Ishikawa (cell line): ENCODE measurements around the gene DEPDC1B.

Experiments
- CEBPB ChIP-seq: IDR thresholded peaks from 2 replicates; pipeline ENCODE4 v1.6.1; 2012
- CREB1 ChIP-seq: IDR thresholded peaks from 2 replicates; pipeline ENCODE4 v1.6.1; 2012; ENCODE audit warnings: low read depth
- EGR1 ChIP-seq: IDR thresholded peaks from 2 replicates; pipeline ENCODE4 v1.6.1; 2012
- EP300 ChIP-seq: IDR thresholded peaks from 2 replicates; pipeline ENCODE4 v1.6.1; 2012; ENCODE audit warnings: borderline replicate concordance
- FOXM1 ChIP-seq: IDR thresholded peaks from 2 replicates; pipeline ENCODE4 v1.6.1; 2012; ENCODE audit warnings: low read depth, borderline replicate concordance
- NFIC ChIP-seq: IDR thresholded peaks from 2 replicates; pipeline ENCODE4 v1.6.1; 2012
- RAD21 ChIP-seq: IDR thresholded peaks from 2 replicates; pipeline ENCODE4 v1.6.1; 2012; ENCODE audit warnings: low read depth
- TAF1 ChIP-seq: IDR thresholded peaks from 2 replicates; pipeline ENCODE4 v1.6.1; 2012; ENCODE audit warnings: low read depth, mild to moderate bottlenecking
- TCF12 ChIP-seq: IDR thresholded peaks from 2 replicates; pipeline ENCODE4 v1.6.1; 2012; ENCODE audit warnings: low read depth
- TEAD4 ChIP-seq: IDR thresholded peaks from 2 replicates; pipeline ENCODE4 v1.6.1; 2012
- YY1 ChIP-seq: IDR thresholded peaks from 2 replicates; pipeline ENCODE4 v1.6.1; 2012; ENCODE audit warnings: low read depth
- ZBTB7A ChIP-seq: IDR thresholded peaks from 2 replicates; pipeline ENCODE4 v1.6.1; 2012; ENCODE audit warnings: low read depth
- TF ChIP-seq, protein P1 (sequence below): IDR thresholded peaks from 2 replicates; pipeline ENCODE4 v1.6.1; 2012
- TF ChIP-seq, protein P2 (sequence below): IDR thresholded peaks from 2 replicates; pipeline ENCODE4 v1.6.1; 2012; ENCODE audit warnings: low read depth, mild to moderate bottlenecking
- TF ChIP-seq, protein P3 (sequence below): IDR thresholded peaks from 2 replicates; pipeline ENCODE4 v1.6.1; 2012

Gene DEPDC1B

DNA sequence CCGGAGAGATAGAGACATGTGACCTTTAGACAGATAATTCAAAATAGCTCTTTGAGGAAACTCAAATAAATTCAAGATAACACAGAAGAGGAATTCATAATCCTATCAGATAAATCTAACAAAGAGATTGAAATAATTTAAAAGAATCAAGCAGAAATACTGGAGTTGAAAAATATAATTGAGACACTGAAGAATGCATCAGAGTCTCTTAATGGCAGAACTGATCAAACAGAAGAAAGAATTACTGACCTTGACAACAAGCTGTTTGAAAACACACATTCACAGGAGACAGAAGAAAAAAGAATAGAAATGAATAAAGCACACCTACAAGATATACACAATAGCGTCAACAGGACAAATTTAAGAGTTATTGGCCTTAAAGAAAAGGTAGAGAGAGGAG, 40.4 kb upstream of the DEPDC1B start:
- TF ChIP-seq CEBPB (no peak), FOXM1 (no peak), RAD21 (no peak), EP300 (no peak), TAF1 (no peak)
- TF ChIP-seq, protein P1, sequence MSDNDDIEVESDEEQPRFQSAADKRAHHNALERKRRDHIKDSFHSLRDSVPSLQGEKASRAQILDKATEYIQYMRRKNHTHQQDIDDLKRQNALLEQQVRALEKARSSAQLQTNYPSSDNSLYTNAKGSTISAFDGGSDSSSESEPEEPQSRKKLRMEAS: no peak
- TF ChIP-seq, protein P2, sequence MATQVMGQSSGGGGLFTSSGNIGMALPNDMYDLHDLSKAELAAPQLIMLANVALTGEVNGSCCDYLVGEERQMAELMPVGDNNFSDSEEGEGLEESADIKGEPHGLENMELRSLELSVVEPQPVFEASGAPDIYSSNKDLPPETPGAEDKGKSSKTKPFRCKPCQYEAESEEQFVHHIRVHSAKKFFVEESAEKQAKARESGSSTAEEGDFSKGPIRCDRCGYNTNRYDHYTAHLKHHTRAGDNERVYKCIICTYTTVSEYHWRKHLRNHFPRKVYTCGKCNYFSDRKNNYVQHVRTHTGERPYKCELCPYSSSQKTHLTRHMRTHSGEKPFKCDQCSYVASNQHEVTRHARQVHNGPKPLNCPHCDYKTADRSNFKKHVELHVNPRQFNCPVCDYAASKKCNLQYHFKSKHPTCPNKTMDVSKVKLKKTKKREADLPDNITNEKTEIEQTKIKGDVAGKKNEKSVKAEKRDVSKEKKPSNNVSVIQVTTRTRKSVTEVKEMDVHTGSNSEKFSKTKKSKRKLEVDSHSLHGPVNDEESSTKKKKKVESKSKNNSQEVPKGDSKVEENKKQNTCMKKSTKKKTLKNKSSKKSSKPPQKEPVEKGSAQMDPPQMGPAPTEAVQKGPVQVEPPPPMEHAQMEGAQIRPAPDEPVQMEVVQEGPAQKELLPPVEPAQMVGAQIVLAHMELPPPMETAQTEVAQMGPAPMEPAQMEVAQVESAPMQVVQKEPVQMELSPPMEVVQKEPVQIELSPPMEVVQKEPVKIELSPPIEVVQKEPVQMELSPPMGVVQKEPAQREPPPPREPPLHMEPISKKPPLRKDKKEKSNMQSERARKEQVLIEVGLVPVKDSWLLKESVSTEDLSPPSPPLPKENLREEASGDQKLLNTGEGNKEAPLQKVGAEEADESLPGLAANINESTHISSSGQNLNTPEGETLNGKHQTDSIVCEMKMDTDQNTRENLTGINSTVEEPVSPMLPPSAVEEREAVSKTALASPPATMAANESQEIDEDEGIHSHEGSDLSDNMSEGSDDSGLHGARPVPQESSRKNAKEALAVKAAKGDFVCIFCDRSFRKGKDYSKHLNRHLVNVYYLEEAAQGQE: no peak

DNA sequence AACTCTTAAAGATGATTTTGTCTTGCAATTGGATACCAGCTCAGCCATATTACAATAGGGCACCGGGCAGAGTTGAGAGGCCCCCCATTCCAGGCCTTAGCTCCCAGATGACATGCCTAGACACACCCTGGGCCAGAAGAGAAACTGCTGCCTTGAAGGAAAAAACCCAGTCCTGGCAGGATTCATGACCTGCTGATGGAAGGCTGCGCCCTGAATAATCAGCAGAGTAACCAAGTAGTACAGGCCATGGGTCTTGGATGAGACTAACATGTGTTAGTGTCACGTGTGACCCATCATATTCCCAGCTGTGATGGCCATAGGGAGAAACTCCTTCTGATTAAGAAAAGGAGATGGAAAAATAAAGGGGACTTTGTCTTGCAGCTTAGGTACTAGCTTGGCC, 39.0 kb upstream of the DEPDC1B start:
- no peak for TF ChIP-seq CREB1
- no peak for TF ChIP-seq TAF1
- TF ChIP-seq EGR1: no peak
- TF ChIP-seq CEBPB: no peak
- TF ChIP-seq, protein P1: no peak

DNA sequence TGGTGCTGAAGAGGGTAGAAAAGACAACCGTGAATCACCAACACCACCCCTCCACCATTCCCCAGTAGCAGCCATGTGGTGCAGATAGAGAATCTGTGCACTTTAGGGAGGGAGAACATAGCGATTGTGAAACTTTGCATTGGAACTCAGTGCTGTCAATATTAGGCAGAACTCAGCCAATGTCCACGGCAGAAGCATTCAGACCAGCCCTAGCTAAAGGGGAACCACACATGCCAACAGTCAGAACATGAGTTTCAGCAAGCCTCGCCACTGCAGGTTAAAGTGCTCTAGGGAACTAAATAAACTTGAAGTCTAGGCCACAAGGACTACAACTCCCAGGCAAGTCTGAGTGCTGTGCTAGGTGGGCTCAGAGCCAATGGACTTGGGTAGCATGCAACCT, 38.5 kb upstream of the DEPDC1B start:
- TF ChIP-seq RAD21 (no peak), FOXM1 (no peak), TAF1 (no peak), NFIC (no peak)
- TF ChIP-seq, protein P2: no peak

DNA sequence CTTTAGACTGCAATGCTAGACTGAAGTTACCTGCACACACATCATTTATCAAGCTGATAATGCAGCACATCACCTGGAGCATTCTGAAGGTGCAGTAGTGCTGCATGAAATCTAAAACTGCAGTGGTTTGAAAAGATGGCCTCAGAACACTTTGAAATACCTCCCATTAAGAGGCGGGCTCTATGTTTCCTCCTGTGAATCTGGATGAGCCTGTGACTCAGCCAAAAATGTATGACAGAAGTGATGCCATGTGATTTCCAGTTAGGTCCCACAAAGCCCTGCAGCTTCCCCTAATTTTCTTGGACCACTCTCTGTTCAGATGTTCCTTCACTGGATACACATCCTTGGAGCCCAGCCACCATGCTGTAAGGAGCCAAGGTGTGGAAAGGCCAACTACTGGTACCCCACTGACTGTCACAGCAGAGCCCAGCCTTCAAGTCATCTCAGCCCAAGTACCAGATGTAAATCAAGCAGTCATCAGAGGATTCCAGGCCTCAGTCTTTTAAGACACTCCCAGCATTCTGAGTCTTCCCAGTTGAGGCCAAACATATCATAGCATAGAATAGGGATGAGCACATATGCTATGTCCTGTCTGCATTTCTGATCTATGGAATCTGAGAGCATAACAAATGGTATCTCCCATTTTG, 27.2 kb upstream of the DEPDC1B start:
- TF ChIP-seq EGR1: no peak
- TF ChIP-seq TEAD4: no peak
- no peak for TF ChIP-seq YY1
- TF ChIP-seq ZBTB7A: no peak
- TF ChIP-seq, protein P1: no peak
- TF ChIP-seq TAF1: no peak
- TF ChIP-seq FOXM1: no peak
- TF ChIP-seq NFIC: no peak
- TF ChIP-seq CEBPB: no peak
- TF ChIP-seq, protein P3, sequence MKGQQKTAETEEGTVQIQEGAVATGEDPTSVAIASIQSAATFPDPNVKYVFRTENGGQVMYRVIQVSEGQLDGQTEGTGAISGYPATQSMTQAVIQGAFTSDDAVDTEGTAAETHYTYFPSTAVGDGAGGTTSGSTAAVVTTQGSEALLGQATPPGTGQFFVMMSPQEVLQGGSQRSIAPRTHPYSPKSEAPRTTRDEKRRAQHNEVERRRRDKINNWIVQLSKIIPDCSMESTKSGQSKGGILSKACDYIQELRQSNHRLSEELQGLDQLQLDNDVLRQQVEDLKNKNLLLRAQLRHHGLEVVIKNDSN: no peak
- TF ChIP-seq RAD21: no peak
- TF ChIP-seq EP300: no peak
- TF ChIP-seq, protein P2: no peak

DNA sequence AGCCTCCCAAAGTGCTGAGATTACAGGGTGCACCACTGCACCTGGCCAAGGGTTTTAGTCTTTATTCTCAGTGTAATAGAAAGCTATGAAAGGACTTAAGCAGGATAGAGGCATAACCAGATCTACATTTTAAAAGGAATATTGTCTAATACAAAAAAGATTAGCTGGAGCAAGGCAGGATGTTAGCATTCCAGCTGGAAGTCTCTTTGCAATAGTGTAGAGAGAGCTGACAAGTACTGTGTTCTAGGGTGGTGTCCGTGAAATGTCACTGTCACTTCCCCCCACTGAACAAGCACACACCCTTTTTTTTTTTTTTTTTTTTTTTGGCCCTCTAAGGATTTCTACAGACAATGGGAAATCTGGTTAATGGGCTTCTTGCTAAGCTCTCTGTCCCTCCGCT, 24.2 kb upstream of the DEPDC1B start:
- TF ChIP-seq YY1: no peak
- TF ChIP-seq, protein P1: no peak
- no peak for TF ChIP-seq ZBTB7A
- no peak for TF ChIP-seq CREB1
- no peak for TF ChIP-seq EGR1
- no peak for TF ChIP-seq TEAD4
- no peak for TF ChIP-seq EP300
- no peak for TF ChIP-seq NFIC
- TF ChIP-seq RAD21: no peak
- no peak for TF ChIP-seq TCF12
- TF ChIP-seq, protein P2: no peak
- TF ChIP-seq CEBPB: no peak
- TF ChIP-seq, protein P3: no peak
- no peak for TF ChIP-seq TAF1
- no peak for TF ChIP-seq FOXM1
